HG02840 (cell line): ENCODE results near the gene SPAG17.

Experiments used
- ATAC-seq: cut with Tn5 transposase; IDR thresholded peaks from one replicate; pipeline ENCODE4 v1.9.1; 2021; ENCODE audit warnings: mild to moderate bottlenecking, moderate library complexity, moderate number of reproducible peaks; ENCODE audit not compliant: unreplicated experiment, low FRiP score

Gene SPAG17

DNA sequence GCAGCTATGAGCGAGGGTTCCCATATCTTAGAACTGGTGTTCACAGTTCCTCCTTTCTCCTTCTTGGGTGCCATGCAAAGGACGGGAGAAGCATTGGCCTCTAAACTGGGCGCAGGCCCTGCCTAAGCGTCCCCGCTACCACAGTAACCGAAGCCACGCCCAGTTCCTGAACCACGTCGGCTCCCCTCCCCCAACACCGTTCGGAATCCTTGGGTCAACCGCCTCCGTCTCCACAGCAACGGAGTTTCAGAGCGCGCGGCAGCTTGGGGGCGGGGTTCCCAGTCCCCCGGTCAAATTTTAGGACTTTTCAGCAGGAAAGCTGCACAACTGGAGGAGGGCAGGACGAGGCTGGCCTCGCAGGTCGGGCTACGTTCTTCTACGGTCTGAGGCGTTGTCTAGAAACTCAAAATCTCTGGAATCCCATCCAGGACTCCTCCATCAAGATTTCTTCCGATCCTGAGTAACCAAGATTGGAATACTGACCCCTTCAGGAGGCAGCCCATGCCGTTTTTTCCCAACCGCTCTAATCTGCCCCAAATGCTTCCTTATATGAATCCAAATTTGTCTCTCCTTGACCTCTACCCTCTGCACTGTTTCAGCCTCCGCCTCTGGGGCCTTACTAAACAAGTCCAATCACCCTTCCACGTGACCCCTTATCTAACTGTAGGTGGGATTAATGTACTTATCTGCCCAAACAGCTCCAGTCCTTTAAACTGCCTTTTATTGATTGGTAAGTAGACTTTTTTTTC, at the start of gene SPAG17:
Gene SPAG17 (minus strand): TSS at position 145 of the 749 bp plus-strand sequence. CDS start 71 bp downstream, at position 74.
- ATAC-seq, result no peak

DNA sequence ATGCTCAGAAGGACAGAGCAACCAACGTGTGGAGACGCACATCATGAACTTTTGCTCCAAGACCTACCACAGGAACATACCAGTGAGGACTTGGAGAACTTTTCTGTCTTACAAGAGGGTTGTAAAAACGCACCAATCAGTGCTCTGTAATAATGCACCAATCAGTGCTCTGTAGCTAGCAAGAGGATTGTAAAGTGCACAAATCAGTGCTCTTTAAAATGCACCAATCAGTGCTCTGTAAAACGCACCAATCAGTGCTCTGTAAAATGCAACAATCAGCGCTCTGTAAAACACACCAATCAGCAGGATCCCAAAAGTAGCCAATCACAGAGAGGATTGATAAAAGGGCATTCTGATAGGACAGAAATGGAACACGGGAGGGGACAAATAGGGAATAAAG, 40.4 kb upstream of the SPAG17 start:
- no peak for ATAC-seq

DNA sequence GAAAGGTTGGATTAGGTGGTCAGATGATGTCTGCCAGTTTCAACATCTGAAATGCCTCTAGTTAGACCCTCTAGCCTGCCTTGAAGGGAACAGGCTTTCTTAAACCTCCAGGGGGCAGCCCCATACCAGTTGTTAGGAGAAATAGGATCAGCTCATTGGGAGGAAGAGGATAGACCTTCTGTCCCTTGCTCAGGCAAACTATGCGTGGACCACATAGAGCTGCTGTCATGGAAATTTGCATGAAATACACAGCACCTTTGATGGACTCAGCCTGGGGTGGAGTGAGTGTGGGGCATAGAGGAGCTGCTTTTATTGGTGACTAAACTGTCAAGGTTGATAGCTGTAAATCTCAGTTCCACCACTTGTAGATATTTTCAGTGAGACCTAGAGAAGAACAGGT, 38.4 kb upstream of the SPAG17 start:
- ATAC-seq, result no peak

DNA sequence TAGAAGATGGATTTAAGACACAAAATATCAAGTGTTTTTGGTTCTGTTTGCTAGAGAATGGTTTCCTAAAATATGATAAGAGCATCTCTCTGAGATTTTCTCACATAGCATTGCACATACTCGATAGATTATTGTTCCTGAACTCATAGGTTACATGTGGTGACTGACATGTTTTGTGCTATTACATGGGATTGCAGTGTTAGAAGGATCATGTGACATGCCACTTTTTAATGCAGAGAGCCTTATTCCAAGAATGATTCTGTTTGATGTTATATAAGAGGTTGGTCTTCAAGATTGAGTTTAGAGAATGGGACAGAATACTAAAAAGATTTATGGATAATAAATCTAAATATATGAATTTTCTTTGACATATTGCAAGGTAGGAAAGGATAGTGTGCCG, 34.4 kb upstream of the SPAG17 start:
- no peak for ATAC-seq

DNA sequence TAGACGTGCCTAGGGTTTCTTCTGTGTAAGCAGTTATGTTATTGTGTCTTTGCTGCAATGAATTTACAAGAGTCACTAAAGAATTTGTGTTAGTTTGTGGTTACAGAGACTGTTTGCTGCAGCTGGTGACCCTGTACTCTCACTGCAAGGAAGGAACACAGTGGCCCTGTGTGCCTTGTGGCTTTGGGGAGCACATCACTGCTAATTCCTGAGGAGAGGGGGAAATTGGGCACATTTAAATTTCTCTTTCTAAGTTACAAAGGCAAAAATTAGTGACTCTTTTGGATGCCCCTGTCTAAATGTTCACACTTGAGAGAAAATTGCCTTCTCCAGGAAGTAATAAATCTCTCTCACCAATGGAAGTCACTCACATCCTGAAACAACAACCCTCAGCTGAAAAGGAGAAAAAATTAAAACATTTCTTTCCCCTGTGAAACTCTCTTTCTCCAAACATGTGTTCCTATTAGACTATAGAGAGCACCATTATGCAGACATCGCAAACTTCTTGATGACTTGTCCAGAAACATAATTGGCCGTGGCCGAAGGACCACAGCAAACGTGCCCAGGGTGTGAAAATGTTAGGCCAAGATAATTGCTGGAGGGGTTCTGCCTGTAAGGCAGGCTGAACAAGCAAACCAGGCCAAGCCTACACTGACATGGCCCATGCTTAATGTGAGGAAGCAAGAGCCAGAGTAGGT, 32.3 kb upstream of the SPAG17 start:
- no peak for ATAC-seq

DNA sequence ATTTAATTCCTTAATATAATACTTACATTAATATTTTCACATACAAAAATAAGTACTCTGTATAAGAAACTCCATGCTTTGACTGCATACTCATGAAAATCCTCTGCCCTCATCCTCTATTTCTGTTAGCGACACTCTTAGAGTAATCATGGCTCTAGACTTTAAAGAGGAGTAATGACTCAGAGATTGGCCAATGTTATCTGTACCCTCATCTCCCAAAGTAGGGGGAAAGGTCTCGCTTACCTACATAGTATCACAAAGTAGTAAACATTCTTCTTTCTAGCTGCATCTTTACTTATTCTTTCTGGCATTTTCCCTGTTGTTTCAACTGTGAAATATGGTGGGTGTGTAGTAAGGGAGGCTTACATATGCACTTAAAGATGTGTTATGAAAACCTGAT, 29.8 kb upstream of the SPAG17 start:
- no peak for ATAC-seq

DNA sequence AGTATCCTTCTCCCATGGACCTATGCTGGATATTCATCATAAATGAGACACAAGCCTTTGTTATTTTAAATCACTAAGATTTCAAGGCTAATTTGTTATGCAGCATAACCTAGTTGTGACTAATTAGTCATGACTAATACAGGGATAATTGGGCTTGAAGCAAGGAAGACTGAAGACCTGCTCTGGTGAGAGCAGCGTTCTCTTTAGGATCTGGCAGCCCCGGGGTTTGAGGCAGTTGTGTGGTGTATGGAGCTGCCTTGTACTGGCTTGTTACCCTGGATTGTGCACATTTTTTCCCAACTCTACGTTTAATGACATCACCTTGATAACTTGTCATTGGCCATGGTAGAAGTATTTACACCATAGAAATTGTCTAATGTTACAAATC, 25.7 kb upstream of the SPAG17 start:
- no peak for ATAC-seq

DNA sequence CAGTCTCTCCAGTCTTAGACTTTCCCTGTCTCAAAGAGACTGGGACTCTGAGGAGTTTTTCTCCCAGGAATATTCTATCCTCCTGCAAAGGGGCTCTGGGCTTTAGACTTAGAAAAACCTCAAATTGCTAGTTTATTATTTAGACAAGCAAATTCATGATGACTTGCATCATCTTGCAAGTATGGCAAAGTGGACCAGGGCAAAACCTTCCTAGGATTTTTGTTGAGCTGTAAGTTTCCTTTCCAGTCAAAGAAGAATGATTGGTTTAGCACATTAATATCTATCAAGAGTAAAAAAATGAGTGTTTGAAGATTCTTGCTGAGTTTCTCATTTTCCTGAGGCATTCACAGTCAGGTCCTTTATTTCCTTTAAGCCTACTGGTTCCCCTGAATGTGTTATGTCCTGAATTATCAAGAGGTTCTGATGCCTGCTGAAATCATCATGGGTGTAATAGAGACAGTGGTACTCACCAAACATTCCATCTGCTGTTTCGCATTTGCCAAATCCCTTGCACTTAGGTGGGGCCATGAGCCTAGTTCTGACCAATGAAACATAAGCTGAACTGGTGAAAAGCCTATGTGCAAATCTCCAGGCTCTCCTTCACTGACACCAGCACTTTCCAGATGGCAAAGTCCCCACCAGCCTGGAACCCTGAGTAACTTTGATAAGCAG, 25.2 kb upstream of the SPAG17 start:
- ATAC-seq, result no peak

DNA sequence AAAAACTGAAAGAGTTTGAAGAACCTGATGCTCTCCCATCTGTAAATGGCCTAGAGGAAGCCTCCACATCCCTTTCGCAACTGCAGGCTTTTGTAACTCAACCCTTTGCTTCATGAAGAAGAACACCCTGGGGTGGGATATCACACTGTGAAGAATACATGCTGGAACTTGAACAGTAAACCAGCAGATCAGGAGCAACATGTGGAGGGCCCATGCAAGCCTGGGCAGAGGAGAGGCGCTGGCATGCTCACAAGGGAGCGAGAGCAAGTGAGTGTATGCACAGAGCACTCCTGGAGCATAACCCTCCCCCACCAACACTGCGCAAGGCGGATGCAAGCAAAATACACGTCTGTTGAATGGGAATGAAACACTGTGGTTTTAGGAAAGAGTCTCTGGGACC, 24.6 kb upstream of the SPAG17 start:
- no peak for ATAC-seq

DNA sequence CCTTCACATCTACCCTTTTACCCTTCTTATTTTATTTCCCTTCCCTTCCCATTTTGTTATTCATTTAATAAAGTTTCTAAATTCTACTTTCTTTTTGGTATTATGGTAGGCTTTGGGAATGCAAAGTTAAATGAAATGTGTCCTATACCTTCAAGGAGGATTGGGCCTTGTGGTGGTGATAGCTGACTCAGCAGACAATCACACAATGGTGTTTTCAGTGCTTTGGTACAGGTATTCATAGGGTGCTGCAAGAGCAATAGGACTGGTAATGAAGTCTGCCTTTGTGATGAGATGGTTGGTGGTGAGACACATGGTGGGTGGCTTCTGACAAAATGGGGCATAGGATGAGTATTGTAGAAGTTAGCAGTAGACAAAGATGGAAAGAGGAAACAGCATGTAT, 21.9 kb upstream of the SPAG17 start:
- no peak for ATAC-seq

DNA sequence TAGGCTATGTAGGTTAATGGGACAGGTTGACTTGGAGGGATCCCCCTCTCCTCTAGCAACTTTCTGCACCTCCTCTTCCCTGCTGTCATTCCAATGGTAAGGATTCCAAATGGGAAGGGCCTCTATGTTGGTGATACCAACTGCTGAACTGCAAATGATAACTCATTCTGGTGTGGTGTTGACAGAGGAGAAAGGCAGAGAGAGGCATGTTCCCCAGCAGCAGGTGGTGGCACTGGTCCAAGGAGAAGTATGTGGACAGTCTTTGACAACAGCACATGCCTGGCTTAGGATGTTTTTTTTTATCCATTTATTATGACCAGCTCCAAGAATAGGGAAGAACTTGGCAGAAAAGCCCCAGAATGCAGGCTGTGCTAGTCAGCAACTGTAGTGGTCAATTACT, 19.6 kb upstream of the SPAG17 start:
- ATAC-seq, result no peak

DNA sequence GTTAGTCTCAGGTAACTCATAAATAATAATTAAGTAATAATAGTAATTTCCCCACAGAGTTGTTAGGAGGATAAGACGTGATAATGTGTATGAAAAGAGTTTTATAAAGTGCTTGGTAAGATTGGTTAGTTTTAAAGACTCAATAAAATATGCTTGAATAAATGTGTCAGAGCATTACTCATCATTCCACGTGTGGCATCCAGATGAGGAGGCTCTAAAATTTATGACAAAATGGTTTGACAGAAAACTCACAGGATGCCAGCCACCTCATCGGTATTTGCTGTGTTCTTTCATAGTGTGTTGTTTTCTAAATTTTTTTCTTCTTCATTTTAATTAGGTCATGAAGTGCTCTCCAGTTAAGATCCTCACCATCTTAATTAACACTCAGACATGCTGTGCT, 19.1 kb upstream of the SPAG17 start:
- no peak for ATAC-seq

DNA sequence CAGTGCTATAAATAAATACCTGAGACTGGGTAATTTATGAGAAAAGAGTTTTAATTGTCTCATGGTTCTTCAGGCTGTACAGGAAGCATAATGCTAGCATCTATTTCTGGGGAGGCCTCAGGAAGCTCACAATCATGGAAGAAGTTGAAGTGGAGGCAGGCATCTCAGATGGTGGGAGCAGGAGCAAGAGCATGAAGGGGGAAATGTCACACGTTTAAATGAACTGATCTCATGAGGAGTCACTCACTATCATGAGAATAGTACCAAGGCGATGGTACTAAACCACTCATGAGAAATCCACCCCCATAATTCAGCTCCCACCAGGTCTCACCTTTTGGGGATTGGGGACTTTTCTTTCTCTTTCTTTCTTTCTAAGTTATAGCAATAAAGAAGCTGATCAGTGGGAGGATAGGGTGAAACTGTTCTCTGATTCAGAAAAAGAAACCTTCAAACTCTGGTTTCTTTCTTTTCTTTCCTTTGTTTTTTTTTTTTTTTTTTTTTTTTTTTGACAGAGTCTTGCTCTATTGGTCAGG, 17.1 kb upstream of the SPAG17 start:
- ATAC-seq, result no peak

DNA sequence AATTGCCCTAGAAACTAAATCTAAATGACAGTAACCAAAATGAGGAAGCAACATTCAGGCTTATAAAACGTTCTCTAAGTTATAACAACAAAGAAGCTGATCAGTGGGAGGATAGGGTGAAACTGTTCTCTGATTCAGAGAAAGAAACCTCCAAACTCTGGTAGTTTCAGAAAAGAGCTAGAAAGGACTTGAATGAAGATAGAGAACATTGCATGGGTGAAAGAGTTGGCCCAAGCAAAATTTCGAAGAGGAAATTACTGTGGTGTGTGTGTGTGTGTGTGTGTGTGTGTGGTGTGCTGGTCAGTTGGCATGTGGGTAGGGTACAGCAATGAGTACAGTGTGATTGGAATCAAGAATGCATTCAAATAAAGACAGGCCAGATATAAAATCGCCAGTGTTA, 16.5 kb upstream of the SPAG17 start:
- no peak for ATAC-seq

DNA sequence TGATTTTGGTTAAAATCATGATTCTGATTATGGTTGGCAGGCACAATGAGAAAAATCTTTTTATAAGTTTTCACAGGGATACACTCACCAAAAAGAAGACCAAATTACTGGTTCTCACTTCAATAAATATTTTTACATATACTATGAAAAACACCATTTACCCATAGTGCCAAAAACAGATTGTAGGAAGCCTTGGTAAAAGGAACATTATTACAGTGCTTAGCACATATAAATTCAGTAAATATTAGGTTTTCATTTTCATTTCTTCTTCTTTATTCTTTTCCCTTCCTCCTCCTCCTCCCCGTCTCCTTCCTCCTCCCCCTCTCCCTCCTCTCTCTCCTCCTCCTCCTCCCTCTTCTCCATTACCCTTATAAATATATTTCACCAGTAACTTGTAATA, 15.8 kb upstream of the SPAG17 start:
- ATAC-seq, result no peak

DNA sequence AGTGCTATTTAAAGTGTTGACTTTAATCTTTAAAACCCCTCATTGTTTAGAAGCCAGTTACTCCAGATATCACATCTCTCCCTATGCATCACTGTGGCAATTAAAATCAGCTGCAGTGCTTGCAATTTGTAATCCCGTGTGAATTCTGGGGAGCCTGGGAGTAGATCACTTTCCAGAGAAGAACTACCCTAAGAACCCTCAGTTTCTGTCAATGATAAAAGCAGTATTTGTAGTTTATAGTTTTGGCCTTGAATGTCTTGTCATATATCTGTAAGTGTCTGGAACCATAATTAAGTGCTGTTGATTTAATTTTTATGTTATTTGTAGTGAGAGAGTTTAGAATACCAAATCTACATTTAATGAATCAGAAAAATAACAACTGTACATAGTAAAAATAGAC, 5.5 kb upstream of the SPAG17 start:
- no peak for ATAC-seq

DNA sequence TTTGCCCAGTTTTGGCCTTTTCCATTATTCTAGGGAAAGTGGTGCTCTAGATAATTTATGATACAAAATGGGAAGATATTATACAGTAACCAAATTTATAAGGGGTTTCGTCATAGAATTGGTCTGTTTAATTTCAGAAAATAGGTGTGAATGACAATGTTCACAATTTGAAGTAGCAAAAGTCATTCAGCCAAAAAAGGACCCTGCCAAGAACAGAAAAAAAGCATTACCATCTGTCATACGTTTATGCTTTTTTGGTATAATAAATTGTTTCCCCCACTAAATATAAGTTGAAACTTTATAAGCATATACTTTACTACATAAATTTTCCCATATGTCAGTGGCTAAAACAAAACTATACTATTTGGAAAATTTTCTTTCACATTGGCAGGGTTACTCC, 4.5 kb upstream of the SPAG17 start:
- ATAC-seq, result no peak

DNA sequence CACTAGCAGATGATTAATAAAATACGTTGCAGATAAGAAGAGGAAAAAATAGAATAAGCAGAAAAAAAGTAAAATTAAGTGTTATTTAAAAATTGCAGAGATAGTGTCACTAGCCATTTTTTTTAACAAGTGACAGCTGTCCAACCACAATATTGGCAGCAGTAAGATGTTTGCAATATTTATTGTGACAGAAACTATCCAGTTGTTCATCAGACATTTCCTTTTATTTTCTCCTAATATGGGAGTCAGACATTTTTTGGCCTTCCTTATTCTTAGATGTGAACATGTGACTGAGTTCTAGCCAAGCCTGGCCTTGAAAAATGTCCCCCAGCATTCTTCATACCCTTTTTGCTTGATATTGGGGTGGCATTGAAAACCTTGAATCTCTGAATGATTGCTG, 3.4 kb upstream of the SPAG17 start:
- ATAC-seq, result no peak

DNA sequence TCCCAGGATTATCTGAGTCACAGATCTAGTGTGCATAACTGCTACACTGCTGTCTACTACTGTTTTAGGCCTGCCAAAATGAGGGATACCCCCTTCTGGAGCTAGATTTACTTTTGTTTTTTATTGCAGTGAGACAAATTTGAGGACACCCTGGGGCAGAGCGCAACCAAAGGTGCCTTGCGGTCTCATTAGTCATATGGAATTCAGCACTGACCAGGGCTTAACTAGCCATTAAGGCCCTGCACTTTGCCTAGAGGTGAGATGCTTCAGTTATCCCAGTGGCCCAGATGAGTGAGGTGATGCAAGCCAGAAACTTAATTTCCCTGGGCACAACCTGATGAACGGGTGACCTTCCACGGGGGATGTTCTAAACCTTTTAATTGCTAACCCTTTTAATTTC, 998 bp upstream of the SPAG17 start:
- no peak for ATAC-seq

DNA sequence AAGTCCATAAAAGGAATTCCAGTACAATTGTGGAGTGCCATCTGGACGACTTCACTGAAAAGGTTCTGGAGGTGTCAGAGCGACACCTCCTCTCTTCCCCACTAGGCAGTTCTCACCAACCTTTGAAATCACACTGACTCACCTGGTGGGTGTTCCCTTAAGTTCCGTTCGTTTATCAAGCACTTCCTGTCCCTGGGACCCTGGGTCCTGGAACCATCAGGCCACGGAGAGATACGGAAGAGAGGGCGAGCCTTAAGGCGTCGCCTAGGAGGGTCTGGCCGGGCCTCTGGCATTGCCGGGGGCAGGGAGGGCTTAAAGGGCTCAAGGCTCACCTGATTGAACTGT, 317 bp downstream of the SPAG17 start:
- ATAC-seq, result no peak

DNA sequence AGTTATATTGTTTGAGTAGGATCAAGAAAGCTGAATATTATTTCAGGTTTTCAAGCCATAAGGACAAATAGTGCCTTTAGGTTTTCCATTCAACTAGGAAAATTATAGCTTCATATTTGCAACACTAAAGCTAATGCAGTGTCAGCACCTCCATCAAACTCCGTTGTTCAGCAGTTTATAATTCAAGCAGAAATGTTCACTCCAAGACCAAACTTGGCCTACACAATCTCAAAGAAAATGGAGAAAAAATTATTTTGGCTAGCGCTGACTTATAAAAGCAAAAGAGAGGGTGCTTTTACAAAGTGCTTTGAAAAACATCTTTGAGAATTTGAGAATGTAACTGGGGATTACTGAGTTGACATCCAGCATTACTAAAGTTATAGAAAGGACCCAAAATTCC, 1.4 kb downstream of the SPAG17 start:
- no peak for ATAC-seq

DNA sequence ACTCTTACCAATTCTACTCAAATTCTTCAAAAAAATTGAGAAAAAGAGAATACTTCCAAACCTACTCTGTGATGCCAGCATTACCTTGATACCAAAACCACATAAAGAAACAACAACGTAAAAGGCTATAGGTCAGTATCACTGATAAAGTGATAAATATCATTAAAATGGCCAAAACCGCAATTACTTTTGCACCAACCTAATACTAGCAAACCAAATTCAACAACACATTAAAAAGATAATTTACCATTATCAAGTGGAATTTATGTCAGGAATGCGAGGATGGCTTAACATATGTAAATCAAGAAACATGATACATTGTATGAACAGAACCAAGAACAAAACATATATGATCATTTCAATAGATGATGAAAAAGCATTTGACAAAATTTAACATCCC, 7.0 kb downstream of the SPAG17 start:
- no peak for ATAC-seq
